HG02840 (cell line): ENCODE measurements around the gene NOL3.

Source experiments
- ATAC-seq: cut with Tn5 transposase; IDR thresholded peaks from one replicate; pipeline ENCODE4 v1.9.1; 2021; ENCODE audit warnings: mild to moderate bottlenecking, moderate library complexity, moderate number of reproducible peaks; ENCODE audit not compliant: unreplicated experiment, low FRiP score

The NOL3 gene

GRCh38 chr16:67154578-67155294 lies 15.6 kb upstream of the NOL3 start:
- no peak for ATAC-seq

- no peak for ATAC-seq
These were observed 14.8 kb upstream of the NOL3 start for GRCh38 chr16:67155295-67156142.

DNA sequence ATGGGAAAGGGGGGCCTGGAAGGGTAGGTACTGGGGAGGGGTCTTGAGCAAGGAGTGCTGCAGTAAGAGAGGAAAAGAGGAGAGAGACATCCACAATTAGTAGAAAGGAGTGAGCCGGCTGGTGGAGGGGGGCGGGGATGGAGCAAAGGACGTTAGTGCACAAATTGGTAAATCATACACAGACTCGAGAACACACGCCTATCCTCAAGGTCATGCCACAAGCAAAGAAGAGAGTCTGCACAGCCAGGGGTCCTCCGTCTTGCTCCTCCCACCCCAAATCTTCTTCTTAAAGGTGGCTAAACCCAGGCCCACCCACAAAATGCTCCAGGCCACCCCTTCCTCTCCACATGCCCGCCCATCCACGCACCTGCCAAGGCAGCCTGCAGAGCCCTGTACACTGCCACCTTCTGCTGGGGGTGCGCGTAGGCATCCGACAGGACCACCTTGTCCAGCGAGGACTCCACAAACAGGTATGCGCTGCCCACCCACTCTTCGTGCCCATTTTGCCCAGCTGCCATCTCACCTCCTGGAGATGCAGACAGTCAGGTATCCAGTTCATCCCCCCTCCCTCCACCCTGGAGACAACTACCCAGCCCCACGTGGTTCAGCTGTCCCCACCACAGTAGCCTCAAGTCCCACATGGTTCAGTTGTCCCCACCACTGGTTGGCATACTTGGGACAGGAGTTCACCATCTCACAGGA lies 14.0 kb upstream of the NOL3 start:
- ATAC-seq, result no peak

GRCh38 chr16:67157106-67157748 lies 13.1 kb upstream of the NOL3 start:
- no peak for ATAC-seq

- ATAC-seq, result no peak
These were observed 12.3 kb upstream of the NOL3 start for GRCh38 chr16:67157892-67158635.

- ATAC-seq, result peak; percentile 43
These were observed 11.4 kb upstream of the NOL3 start for GRCh38 chr16:67158637-67159600.

GRCh38 chr16:67161595-67162058 lies 8.7 kb upstream of the NOL3 start:
- ATAC-seq, result no peak

GRCh38 chr16:67162506-67163163 lies 7.7 kb upstream of the NOL3 start:
- ATAC-seq, result no peak

DNA sequence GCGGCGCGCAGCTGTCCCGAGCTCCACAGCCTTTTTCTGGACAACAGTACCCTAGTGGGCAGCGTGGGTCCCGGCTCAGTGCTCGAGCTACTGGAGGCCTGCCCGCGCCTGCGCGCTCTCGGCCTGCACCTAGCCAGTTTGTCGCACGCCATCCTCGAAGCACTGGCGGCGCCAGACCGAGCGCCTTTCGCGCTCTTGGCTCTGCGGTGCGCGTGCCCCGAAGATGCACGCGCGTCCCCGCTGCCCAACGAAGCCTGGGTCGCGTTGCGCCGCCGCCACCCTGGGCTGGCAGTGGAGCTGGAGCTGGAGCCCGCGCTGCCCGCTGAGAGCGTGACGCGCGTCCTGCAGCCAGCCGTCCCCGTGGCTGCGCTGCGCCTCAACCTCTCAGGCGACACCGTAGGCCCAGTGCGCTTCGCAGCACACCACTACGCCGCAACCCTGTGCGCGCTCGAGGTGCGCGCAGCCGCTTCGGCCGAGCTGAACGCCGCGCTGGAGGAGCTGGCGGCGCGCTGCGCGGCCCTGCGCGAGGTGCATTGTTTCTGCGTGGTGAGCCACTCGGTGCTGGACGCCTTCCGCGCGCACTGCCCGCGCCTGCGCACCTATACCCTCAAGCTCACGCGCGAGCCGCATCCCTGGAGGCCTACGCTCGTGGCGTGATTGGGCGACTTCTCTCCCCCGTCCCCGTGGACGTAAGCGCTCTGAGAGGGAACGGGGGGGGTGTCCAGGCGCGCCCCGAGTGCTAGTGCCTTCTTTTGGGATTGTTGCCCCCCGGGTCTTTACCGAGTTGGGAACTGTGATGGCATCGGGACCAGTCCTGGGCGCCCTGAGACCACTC lies 7.0 kb upstream of the NOL3 start:
- ATAC-seq, result no peak

DNA sequence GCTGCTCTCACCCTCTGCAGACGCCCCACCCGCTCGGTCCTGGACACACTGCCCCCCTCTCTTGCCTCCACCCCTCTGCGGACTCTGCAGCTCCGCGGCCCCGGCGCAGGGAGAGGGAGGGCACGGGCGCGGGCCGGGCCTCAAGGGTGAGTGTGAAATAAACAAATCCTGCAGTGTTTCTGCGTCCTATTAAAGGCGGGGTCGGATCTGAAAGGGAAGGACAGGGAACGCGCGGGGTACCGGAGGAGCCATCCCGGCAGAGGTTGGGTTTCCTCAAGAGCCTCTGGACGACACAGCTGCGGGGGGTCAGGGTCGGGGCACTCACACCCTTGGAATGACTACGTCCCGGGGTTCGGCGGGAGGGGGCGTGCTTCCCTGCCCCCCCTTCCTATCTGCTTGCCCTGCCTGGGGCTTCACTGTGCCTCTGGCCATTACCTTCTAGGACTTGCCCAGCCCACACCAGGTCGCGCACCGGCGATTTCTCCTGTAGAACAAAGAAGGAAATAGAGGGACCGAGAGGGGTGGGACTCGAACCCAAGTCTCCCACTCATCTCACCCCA lies 6.3 kb upstream of the NOL3 start:
- ATAC-seq, result no peak

GRCh38 chr16:67164599-67165061 lies 5.7 kb upstream of the NOL3 start, which contains the start of gene HSF4:
Gene HSF4 (plus strand): TSS chr16:67164745. CDS start chr16:67164812, 67 bp downstream.
- ATAC-seq, result no peak

DNA sequence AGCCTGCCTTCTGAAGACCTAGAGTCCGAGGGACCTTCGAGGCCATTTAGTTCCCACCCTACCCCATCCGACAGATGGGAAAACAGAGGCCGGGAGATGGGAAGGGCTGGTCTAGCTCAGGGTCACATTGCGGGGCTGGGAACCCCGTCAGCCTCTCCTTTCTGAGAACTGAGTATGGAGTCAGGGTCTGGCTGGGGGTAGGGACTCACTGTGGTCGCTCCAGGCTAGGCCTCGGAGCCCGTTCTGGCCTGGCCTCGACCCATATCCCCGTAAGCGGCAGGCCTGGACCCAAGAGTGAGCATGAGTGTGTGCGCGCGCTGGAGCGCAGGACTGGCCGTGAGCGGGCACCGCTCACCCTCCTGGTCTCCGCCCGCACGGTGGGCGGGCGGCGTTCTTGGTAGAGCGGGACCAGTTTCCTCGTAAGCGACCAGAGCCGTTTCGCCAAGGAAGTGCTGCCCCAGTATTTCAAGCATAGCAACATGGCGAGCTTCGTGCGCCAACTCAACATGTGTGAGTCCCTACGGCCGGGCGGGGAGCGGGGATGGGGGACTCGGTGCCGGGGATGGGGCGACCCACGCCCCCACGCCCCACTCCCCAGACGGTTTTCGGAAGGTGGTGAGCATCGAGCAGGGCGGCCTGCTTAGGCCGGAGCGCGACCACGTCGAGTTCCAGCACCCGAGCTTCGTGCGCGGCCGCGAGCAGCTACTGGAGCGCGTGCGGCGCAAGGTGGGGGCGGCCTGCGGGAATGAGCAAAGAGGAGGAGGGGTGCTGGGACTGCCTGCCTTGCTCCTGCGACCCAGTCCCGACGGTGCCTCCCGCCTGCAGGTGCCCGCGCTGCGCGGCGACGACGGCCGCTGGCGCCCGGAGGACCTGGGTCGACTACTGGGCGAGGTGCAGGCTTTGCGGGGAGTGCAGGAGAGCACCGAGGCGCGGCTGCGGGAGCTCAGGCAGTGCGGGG lies 4.9 kb upstream of the NOL3 start:
- no peak for ATAC-seq

DNA sequence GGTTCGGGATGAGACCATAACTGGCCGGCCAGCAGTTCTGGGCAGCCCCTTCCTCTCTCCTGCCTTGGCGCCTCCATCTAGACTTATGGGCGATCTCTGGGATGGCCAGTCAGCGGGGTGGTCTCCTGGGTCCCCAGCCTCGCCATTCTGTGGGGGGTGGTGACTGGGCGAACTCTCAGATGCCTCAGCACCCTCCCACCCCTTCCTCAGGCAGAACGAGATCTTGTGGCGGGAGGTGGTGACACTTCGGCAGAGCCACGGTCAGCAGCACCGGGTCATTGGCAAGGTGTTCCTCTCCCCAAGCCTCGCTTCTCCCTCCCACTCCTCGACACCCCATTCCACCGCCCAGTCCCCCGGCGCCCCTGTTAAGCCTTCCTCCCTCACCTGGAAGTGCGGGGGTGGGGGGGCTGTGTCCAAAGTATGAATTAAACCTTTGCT lies 4.2 kb upstream of the NOL3 start:
- ATAC-seq, result no peak

GRCh38 chr16:67166598-67167168 lies 3.7 kb upstream of the NOL3 start:
- no peak for ATAC-seq

DNA sequence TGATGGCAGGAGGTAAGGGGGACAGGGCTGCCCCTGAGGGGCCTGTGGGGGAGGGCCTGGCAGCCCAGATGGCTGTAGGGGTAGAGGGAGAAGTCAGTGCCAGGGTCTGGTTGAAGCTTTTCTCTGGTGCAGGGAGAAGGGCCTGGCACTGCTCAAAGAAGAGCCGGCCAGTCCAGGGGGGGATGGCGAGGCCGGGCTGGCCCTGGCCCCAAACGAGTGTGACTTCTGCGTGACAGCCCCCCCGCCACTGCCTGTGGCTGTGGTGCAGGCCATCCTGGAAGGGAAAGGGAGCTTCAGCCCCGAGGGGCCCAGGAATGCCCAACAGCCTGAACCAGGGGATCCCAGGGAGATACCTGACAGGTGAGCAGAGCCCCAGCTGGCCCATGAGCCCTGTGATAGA lies 2.8 kb upstream of the NOL3 start:
- no peak for ATAC-seq
